ENCODE results near the gene PRPF31.
"Not testable (repeated sequence)": the region's sequence is repeated elsewhere in the genome, so short reads cannot be mapped to it uniquely, and the experiment has no call there.

PRPF31 gene

GRCh38 chr19:54115109-54116063 is at the start of gene PRPF31, which contains the start of gene TFPT:
Gene PRPF31 (plus strand): TSS chr19:54115754. CDS start chr19:54118279, 2,525 bp downstream.
Gene TFPT (minus strand): TSS chr19:54115657. CDS start chr19:54115269, 388 bp downstream.
- peak; percentile 96 for DNase-seq (ENCODE audit: low read depth)

GRCh38 chr19:54069470-54069869 is 46.1 kb upstream of the PRPF31 start:
- no peak for DNase-seq (ENCODE audit: low read depth)

- DNase-seq (ENCODE audit: low read depth), result no peak
Measured at GRCh38 chr19:54073829-54074228, 41.7 kb upstream of the PRPF31 start.

GRCh38 chr19:54074851-54075250 is 40.7 kb upstream of the PRPF31 start:
- no peak for DNase-seq (ENCODE audit: low read depth)

GRCh38 chr19:54077334-54077733 is 38.2 kb upstream of the PRPF31 start:
- DNase-seq (ENCODE audit: low read depth), result no peak

- DNase-seq (ENCODE audit: low read depth), result no peak
Measured at GRCh38 chr19:54081032-54081431, 34.5 kb upstream of the PRPF31 start, which contains the start of gene TARM1. Gene TARM1 (minus strand): TSS chr19:54081365. CDS start chr19:54081340, 25 bp downstream.

GRCh38 chr19:54084410-54084809 is 31.1 kb upstream of the PRPF31 start:
- no peak for DNase-seq (ENCODE audit: low read depth)

- DNase-seq (ENCODE audit: low read depth), result no peak
Measured at GRCh38 chr19:54094426-54095000, 21.0 kb upstream of the PRPF31 start.

GRCh38 chr19:54095136-54095858 is 20.3 kb upstream of the PRPF31 start:
- no peak for DNase-seq (ENCODE audit: low read depth)

GRCh38 chr19:54095859-54096616 is 19.5 kb upstream of the PRPF31 start:
- not testable (repeated sequence) for DNase-seq (ENCODE audit: low read depth)

GRCh38 chr19:54096617-54097106 is 18.9 kb upstream of the PRPF31 start:
- DNase-seq (ENCODE audit: low read depth), result no peak

- no peak for DNase-seq (ENCODE audit: low read depth)
Measured at GRCh38 chr19:54099190-54099902, 16.2 kb upstream of the PRPF31 start.

GRCh38 chr19:54099903-54100255 is 15.7 kb upstream of the PRPF31 start:
- DNase-seq (ENCODE audit: low read depth), result not testable (repeated sequence)

- no peak for DNase-seq (ENCODE audit: low read depth)
Measured at GRCh38 chr19:54100561-54100960, 15.0 kb upstream of the PRPF31 start, which contains the start of gene OSCAR. Gene OSCAR (minus strand): TSS chr19:54100803. CDS start chr19:54100792, 11 bp downstream.

- DNase-seq (ENCODE audit: low read depth), result peak; percentile 91
Measured at GRCh38 chr19:54102421-54103169, 13.0 kb upstream of the PRPF31 start, which contains the start of gene NDUFA3. Gene NDUFA3 (plus strand): TSS chr19:54102855. CDS start chr19:54102879, 24 bp downstream.

GRCh38 chr19:54104998-54105715 is 10.4 kb upstream of the PRPF31 start:
- no peak for DNase-seq (ENCODE audit: low read depth)

GRCh38 chr19:54105796-54106195 is 9.8 kb upstream of the PRPF31 start:
- no peak for DNase-seq (ENCODE audit: low read depth)

GRCh38 chr19:54106716-54107115 is 8.8 kb upstream of the PRPF31 start:
- no peak for DNase-seq (ENCODE audit: low read depth)

- DNase-seq (ENCODE audit: low read depth), result no peak
Measured at GRCh38 chr19:54107876-54108490, 7.6 kb upstream of the PRPF31 start.
